Measurements from ENCODE around the gene RPS15A.
A peak's percentile ranks its signal among the peaks of the same experiment; 100 is the strongest.

RPS15A gene

DNA sequence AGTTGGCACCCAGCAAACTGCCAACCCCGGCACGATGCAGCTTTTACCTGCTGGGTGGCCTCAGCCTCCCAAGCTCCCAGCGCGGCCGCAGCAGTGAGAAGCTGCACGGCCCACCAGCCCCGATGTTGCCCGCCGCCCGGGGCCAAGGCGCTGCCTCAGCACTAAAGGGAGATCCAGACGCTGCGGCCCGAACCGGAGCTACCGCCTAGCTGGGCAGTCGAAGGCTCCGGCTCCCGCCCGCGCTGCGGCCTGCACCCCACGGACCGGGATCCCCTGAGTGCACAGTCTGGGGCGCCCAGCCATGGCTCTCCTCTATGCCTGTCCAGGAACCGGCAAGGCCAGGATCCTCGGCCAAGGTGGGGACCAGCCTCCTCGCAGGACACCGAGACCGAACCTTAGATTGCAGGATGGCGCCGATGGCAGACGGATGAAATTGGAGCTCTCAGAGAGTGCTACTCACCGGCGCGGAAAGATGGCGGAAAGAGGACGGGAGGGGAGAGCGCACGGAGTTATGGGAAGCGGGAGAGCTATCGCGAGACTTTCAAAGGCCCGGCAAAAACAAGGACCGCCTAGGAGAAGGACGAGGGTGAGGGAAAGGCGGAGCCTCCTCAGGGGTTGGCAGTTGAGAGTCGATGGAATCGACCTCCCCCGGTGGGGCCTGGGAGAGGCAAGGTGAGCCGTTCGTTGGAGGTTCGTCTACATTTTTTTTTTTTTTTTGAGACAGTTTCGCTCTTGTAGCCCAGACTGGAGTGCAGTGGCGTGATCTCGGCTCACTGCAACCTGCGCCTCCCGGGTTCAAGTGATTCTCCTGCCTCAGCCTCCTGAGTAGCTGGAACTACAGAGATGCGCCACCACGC is at the start of gene RPS15A:
RPS15A (minus strand) TSS at position 485 of the 857 bp plus-strand sequence. CDS start 1,221 bp downstream, outside the sequence.
- DNase-seq: peak; percentile 98

DNA sequence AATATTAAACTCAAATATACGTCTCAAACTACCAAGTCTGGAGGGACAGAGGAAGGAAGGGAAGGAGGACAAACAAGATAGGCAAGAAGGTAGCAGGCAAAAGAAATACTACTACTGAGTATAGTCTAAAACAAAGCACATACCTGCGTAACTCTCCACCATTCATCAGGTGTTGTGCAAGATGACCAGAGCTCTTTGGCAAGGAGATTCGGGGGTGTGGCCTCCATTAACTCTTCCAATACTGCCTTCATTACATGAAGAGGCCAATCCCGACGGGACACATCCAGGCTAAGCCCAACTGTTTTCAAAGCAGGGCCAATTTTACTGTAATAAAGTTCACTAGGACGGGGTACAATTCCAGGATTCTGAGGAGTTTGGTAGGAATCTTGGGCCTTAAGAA is 49.4 kb upstream of the RPS15A start:
- no peak for DNase-seq

GRCh38 chr16:18836702-18837101 is 46.6 kb upstream of the RPS15A start:
- DNase-seq: no peak

GRCh38 chr16:18834864-18835263 is 44.7 kb upstream of the RPS15A start:
- DNase-seq: peak; percentile 13

DNA sequence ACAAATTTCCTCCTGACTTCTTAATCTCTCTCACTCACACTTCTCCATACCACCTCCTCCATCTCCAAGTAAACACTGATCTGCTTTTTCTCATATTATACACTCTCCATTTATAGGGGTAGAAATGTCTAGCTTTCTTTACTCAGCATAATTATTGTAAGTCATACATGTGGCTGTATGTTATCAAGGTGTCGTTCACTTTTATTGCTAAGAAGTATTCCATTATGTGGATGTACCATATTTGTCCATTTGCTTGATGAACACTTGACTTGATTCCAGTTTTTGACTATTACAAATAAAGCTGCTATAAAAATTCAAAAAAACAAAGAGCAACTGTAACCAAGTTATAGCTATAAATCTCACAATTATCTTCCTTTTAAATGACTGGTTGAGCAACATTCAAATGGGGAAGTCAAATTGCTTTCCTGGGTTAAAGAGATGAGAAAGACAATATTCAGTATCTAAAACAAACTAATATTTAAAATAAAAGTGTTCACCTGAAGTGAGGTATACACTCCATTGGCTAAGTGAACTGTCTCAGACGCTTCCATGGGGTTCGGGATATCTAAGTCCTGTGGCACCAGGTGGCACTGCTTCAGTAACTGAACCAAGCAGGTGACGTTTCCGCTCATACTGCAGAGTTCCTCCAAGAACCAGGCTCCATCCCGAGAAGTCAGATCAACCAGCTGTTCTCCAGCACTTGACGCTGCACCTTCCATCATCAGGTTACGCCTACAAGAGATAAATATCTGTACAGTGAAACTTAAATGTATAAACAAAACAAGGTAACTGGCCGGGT is 43.8 kb upstream of the RPS15A start:
- DNase-seq: no peak

DNA sequence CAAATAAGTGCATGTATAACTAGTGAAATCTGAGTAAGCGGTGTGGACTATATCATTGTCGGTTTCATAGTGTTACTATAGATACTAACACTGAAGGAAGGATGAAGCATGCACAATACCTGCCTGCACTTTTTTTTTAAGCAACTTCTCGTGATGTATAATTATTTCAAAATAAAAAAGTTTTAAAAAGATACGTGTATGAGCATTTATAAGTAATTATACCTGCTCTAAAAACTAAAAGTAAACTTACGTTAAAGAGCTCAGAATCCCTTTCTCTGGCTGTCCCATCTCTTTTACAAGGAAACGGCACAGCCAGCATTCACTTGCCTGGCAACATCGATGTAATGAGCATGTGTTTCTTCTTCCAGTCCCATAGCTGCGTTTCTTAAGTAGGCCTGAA is 42.5 kb upstream of the RPS15A start:
- DNase-seq: no peak

DNA sequence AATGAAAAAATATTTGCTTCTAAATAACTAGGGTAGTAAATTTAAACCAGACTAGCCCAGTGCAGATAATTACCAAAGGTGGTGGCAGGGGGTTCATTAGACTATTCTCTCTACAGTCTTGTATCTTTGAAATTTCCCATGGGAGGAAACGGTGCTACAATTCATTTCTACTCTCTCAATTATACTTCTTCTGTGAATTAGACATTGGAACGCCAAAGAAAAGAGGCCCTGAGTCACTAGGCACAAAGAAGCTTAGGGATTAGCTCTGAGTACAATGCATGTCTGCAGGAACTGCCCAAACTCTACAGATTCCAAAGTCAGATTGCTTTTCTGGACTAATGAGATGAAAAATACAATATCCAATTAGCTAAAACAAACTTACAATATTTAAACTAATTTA is 41.9 kb upstream of the RPS15A start:
- no peak for DNase-seq

DNA sequence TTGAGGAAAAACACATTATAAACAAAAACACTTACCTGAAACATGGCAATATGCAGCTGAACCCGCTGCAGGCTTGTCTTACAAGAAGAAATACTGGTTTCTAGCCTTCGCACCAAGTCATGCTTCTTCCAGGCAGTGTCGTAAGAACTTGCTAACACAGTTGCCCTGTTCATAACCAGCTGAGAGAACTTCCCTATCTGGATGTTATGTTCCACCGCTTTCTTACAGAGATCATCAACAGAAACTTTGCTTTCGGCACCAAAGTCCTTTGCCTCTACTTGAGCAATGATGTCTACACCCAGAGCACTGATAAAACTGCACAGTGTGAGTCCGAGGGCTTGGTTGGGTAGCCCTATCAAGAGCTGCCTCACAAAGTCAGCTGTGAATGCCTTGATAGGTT is 39.1 kb upstream of the RPS15A start:
- DNase-seq: no peak

- DNase-seq: no peak
These were observed 37.8 kb upstream of the RPS15A start for GRCh38 chr16:18827890-18828289.

DNA sequence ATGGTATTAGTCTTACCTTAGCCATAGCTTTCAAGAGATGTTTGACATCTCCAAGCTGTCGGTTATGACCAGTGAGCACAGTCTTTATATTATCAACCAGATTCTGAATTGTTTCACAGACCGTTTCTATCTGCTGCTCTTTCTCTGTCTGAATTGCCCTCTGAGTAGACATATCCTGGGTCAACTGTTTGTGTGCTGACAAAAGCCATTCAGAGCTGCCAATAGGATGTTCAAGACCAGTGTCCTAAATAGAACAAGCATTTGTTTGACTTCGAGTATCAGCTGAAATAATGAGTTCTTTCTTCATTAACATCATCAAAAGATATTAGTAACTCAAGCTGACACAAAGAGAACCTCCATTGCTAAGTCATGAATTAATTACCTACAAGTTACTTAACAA is 26.2 kb upstream of the RPS15A start:
- no peak for DNase-seq

DNA sequence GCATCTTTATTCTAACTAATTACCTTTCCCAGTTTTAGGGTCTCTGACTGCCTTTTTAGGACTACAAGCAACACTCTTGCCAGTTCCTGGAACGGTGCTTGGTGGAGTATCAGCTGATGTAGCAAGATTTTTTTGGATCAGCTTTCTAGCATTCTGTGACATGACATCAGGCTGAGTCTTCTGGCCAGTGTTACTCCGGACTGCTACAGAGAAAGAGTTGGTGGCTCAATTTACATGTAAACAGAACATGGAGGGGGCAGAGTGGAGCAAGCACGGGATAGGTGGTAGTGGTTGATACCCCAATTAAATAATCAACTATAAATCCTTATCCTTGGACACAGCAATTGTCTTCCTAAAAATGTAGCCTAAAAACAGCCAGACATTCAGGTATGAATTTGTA is 21.8 kb upstream of the RPS15A start:
- no peak for DNase-seq

DNA sequence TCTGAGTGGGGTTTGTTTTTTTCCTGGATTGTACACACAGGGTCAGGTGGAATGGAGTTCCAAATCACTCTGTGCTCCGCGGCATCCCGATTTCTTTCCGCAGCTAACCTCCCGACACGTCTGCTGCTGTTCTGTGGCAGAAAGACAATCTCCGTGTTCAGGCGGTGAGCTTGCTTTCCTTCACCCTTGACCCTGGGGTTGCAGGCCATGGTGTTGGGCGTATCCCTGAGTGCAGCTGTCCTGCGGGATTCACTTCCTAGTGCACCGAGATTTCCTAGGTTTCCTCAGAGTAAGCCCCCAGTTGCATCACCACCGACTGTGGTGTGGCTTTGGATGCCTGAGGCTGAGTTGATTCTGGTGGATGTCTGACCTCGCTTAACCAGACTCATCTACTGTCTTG is 19.0 kb upstream of the RPS15A start:
- no peak for DNase-seq

GRCh38 chr16:18805257-18805773 is 15.2 kb upstream of the RPS15A start:
- no peak for DNase-seq

GRCh38 chr16:18804540-18804939 is 14.4 kb upstream of the RPS15A start:
- no peak for DNase-seq

- DNase-seq: peak; percentile 38
These were observed 13.7 kb upstream of the RPS15A start for GRCh38 chr16:18803569-18804462.

DNA sequence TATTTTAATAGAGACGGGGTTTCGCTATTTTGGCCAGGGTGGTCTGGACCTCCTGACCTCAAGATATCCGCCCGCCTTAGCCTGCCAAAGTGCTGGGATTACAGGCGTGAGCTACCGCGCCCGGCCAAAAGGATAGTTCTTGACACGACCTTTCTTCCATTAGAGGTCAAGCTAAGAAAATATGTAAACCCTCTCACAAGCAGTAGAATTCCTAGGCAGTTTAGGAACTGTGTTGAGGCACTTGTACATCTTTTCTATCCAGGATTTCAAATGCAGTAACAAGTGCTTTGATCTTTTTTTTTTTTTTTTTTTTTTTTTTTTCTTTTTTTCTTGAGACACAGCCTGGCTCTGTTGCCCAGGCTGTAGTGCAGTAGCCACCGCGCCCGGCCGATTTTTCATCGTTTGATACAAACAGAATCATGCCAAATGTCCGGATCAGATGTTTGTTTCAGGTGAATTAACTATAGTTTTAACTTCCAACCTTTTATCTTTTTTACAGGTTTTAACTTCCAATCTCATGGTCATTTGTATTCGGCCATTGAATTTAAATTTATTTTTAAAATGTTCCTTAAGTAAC is 12.7 kb upstream of the RPS15A start:
- DNase-seq: no peak

DNA sequence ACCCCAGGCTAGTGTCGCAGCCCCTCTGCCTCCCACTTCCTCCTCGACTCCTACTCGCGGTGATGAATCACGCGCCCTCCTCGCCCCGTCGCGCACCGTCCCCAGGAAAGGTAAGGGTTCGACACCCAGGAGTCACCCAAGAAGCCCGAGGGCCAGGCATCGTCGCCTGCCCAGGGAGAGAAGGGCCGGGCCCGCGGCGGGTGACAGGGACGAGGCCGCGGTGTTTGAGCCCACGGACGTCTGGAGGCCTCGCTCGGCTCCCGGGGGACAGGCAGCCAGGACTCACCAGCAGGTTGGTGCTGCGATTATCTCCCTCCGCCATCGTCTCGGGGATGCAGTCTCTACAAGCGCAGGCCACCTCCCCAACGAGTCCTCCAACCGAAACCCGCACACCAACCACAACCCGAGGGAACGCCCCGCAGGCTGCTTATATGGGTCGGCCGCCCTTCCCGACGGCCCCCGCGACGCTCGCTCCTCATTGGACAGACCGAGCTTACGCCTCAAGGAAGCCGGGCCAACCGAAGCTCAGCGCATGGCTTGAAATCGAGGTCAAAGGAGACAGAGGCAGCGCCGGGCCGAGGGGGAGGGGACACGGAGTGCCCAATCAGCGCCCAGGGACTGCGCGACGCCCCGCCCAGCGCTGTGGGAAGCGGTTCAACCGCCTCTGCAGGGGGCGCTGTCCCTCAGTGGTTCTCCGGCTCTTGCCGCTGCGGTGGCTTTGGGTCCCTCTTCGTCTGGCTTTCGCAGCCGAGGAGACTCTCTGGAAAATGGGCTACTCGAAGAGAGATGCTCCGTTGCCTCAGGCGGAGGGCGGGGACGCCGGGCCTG is 11.2 kb upstream of the RPS15A start, which contains the start of gene ARL6IP1:
ARL6IP1 (minus strand) TSS at position 405 of the 828 bp plus-strand sequence; CDS start at position 322, 83 bp downstream.
- DNase-seq: peak; percentile 100

GRCh38 chr16:18800775-18801144 is 10.6 kb upstream of the RPS15A start:
- no peak for DNase-seq

GRCh38 chr16:18800293-18800692 is 10.2 kb upstream of the RPS15A start:
- DNase-seq: no peak

DNA sequence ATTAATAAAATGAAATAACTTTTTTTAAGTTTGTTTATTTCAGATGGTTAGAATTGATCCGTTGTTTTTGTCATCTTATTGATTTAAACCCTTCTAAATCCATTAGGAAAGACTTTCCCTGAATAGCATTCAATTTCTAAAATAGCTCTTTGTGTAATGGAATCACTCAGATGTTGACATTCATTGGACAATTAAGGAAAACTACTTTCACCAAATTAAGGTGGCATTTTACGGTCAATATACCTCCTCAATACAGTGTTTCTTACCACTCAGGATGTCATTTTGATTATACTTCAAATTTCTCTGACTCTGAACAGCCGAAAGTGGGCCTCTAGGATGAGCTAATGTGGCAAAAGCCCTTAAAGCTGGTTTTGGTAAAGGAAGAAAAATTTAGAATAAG is 9.4 kb upstream of the RPS15A start:
- DNase-seq: no peak

GRCh38 chr16:18797746-18798145 is 7.6 kb upstream of the RPS15A start:
- DNase-seq: no peak
